ENCODE results near the gene KLHL2. TPM values are rescaled to one million over a fixed set of nuclear protein-coding genes. Genes with fewer than 3 reads are reported as not detected.
"Not testable (repeated sequence)": the region's sequence is repeated elsewhere in the genome, so short reads cannot be mapped to it uniquely, and the experiment has no call there.

Gene KLHL2, protein sequence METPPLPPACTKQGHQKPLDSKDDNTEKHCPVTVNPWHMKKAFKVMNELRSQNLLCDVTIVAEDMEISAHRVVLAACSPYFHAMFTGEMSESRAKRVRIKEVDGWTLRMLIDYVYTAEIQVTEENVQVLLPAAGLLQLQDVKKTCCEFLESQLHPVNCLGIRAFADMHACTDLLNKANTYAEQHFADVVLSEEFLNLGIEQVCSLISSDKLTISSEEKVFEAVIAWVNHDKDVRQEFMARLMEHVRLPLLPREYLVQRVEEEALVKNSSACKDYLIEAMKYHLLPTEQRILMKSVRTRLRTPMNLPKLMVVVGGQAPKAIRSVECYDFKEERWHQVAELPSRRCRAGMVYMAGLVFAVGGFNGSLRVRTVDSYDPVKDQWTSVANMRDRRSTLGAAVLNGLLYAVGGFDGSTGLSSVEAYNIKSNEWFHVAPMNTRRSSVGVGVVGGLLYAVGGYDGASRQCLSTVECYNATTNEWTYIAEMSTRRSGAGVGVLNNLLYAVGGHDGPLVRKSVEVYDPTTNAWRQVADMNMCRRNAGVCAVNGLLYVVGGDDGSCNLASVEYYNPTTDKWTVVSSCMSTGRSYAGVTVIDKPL
- polyA plus RNA-seq (2013, experiment 1 of 2) = 6.6 TPM
- 6.6 TPM for polyA plus RNA-seq (2013, experiment 2 of 2)

DNA sequence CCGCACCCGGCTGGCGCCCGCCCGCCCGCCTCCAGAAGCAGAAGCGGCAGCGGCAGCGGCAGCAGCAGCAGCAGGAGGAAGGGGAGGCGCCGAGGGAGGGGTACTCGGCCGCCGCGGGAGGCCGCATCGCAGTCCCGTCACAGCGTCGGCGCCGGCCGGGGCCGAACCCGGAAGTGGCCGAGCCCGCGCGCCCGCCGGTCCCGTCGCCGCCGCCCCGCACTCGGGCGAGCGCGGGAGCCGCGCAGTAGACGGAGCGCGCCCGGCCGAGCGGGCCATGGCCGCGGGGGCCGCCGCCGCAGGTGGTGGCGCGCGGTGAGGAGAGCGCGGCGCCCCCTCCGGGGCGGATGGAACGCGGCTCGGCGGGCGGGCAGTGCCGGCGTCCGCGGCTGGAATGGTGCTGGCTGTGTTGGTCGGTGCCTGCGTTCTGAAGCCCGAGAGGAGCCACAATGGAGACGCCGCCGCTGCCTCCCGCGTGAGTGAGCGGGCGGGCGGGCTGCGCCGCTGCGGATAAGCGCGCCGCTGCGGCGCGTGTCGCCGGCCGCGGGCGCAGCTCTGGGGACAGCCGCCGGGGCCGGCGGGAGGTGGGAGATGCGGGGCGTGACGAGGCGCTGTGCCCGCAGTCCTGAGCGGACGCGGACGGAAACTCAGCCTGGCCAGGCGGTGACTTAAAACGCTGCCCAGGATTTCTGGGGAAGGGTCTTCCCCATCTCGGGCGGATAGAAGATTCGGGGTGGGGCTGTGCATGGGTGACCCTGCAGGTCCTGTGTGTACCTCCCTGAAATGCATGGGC, at the start of gene KLHL2:
Gene KLHL2, plus strand, starts transcription at position 131 of the 790 bp plus-strand sequence. Its CDS starts 316 bp downstream, at position 447.
- Histone ChIP-seq H3K9ac (ENCODE audit: low read depth, low read length) (peak within 1 kb of the TSS; percentile 84), H3K9me3 (ENCODE audit: insufficient read depth, low read depth, low read length) (no peaks in the 10 kb centered on the region), H3K36me3 (ENCODE audit: insufficient read depth, low read length) (no peaks in the 10 kb centered on the region), H3K4me3 (ENCODE audit: low read length) (peak within 1 kb of the TSS; percentile 95), H3K4me1 (ENCODE audit: insufficient read depth, low read length) (peaks cover 33% of the 10 kb centered on the region; the same call in 1 of the 2 replicates), H3K27ac (ENCODE audit: low read depth, low read length) (peak within 1 kb of the TSS; percentile 33; the same call in 1 of the 2 replicates), H3K27me3 (ENCODE audit: insufficient read depth, low read length) (peaks cover 22% of the 10 kb centered on the region)
- under 1% methylated on average over 113 of the region's 113 CpGs for WGBS

DNA sequence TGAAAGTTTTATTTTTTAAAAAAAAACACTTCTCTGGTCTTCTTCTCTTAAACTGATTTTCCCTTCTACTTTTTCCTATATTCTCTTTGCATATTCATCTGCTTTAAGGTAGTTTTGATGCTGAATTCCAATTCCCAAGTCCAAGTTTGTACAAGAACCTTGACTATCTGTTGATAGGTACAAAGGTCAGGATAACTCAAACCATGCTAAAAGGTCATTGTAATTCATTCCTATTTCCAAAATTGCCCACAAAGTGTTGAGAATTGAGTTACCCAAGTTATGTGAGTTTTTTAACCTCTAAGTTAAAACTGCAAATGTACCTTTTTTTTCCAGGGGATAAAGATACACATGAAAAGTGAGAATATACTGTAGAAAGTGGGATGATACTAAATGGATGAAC, 48.6 kb upstream of the KLHL2 start:
- peaks cover 9% of the 10 kb centered on the region for H3K9me3 ChIP-seq (ENCODE audit: insufficient read depth, low read depth, low read length)
- no peaks in the 10 kb centered on the region for H3K36me3 ChIP-seq (ENCODE audit: insufficient read depth, low read length)
- no peak overlapping the region for H3K27ac ChIP-seq (ENCODE audit: low read depth, low read length)
- H3K9ac ChIP-seq (ENCODE audit: low read depth, low read length) = no peak overlapping the region
- no peak overlapping the region for H3K4me3 ChIP-seq (ENCODE audit: low read length)
- H3K27me3 ChIP-seq (ENCODE audit: insufficient read depth, low read length) = no peaks in the 10 kb centered on the region
- H3K4me1 ChIP-seq (ENCODE audit: insufficient read depth, low read length) = no peaks in the 10 kb centered on the region

DNA sequence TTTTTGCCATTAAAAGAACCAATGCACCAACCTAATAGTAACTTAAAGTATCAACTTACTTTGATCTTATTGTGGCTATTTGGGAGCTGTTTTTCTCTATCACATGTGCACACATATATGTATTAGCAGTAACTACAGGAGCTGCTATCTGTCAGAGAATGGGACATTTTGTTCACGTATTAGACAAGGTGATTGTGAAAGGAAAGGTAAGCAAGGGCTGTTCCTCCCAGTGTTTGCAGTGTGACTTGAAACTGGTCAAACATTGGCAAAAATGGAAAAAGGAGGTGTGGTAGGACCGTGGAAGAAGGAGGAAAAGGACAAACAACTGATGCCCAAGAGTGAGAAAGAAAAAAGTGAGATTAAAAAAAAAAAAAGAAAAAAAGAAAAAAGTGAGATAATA, 43.1 kb upstream of the KLHL2 start:
- WGBS = 90% methylated on average over 2 of the region's 2 CpGs
- no peaks in the 10 kb centered on the region for H3K27me3 ChIP-seq (ENCODE audit: insufficient read depth, low read length)
- no peaks in the 10 kb centered on the region for H3K36me3 ChIP-seq (ENCODE audit: insufficient read depth, low read length)
- H3K9me3 ChIP-seq (ENCODE audit: insufficient read depth, low read depth, low read length) = no peaks in the 10 kb centered on the region
- H3K27ac ChIP-seq (ENCODE audit: low read depth, low read length) = no peak overlapping the region
- H3K4me3 ChIP-seq (ENCODE audit: low read length) = no peak overlapping the region
- no peak overlapping the region for H3K9ac ChIP-seq (ENCODE audit: low read depth, low read length)
- H3K4me1 ChIP-seq (ENCODE audit: insufficient read depth, low read length) = no peaks in the 10 kb centered on the region

DNA sequence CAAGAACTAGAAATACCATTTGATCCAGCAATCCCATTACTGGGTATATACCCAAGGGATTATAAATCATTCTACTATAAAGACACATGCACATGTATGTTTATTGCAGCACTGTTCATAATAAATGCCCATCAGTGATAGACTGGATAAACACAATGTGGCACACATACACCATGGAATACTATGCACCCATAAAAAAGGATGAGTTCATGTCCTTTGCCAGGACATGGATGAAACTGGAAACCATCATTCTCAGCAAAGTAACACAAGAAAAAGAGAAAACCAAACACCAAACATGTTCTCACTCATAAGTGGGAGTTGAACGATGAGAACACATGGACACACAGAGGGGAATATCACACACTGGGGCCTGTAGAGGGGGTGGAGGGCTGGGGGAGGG, 40.5 kb upstream of the KLHL2 start:
- not testable (repeated sequence) for H3K36me3 ChIP-seq (ENCODE audit: insufficient read depth, low read length); H3K27me3 ChIP-seq (ENCODE audit: insufficient read depth, low read length); H3K27ac ChIP-seq (ENCODE audit: low read depth, low read length); H3K4me3 ChIP-seq (ENCODE audit: low read length); H3K9me3 ChIP-seq (ENCODE audit: insufficient read depth, low read depth, low read length); H3K9ac ChIP-seq (ENCODE audit: low read depth, low read length); H3K4me1 ChIP-seq (ENCODE audit: insufficient read depth, low read length)
- WGBS = 85% methylated on average over 1 of the region's 1 CpG

DNA sequence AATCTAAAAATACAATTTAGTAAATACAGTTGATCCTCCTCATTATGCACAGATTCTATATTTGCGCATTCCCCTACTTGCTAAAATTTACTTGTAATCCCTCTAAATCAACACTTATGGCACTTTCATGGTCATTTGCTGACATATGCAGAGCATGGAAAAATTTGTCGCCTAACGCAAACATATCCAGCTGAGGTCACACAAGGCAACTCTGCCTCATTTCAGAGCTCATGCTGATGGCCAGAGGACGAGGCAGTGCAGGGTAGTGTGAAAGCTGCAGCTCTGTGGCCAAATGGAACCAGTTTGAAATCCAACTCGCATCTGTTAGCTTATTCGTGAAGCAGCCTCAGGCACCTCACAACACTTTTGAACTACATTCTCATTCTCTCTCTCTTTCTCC, 39.7 kb upstream of the KLHL2 start:
- no peaks in the 10 kb centered on the region for H3K27me3 ChIP-seq (ENCODE audit: insufficient read depth, low read length)
- no peaks in the 10 kb centered on the region for H3K9me3 ChIP-seq (ENCODE audit: insufficient read depth, low read depth, low read length)
- H3K4me1 ChIP-seq (ENCODE audit: insufficient read depth, low read length) = no peaks in the 10 kb centered on the region
- no peak overlapping the region for H3K4me3 ChIP-seq (ENCODE audit: low read length)
- 84% methylated on average over 6 of the region's 6 CpGs for WGBS
- H3K27ac ChIP-seq (ENCODE audit: low read depth, low read length) = no peak overlapping the region
- H3K9ac ChIP-seq (ENCODE audit: low read depth, low read length) = no peak overlapping the region
- no peaks in the 10 kb centered on the region for H3K36me3 ChIP-seq (ENCODE audit: insufficient read depth, low read length)

DNA sequence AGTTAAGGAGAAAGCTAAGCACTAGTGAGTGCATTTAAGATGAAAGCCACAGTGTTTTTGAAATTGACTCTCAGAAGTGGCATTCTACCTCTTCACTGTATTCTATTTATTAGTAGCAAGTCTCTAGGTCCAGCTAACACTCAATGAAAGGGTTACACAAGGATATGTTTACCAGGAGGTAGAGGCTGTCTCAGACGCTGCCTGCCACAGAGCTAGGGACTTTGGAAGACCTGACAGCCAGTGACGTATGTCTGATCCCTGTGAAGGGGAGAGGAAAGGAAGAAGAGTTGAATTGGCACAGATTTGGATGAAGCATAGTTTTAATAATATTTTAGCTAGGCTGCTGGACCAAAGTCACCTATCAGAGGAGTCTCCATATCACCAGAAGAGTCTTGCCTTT, 36.5 kb upstream of the KLHL2 start:
- Histone ChIP-seq H3K36me3 (ENCODE audit: insufficient read depth, low read length) (no peaks in the 10 kb centered on the region), H3K27ac (ENCODE audit: low read depth, low read length) (no peak overlapping the region), H3K27me3 (ENCODE audit: insufficient read depth, low read length) (no peaks in the 10 kb centered on the region), H3K9ac (ENCODE audit: low read depth, low read length) (no peak overlapping the region), H3K4me3 (ENCODE audit: low read length) (no peak overlapping the region), H3K9me3 (ENCODE audit: insufficient read depth, low read depth, low read length) (no peaks in the 10 kb centered on the region), H3K4me1 (ENCODE audit: insufficient read depth, low read length) (no peaks in the 10 kb centered on the region)
- 85% methylated on average over 2 of the region's 2 CpGs for WGBS

DNA sequence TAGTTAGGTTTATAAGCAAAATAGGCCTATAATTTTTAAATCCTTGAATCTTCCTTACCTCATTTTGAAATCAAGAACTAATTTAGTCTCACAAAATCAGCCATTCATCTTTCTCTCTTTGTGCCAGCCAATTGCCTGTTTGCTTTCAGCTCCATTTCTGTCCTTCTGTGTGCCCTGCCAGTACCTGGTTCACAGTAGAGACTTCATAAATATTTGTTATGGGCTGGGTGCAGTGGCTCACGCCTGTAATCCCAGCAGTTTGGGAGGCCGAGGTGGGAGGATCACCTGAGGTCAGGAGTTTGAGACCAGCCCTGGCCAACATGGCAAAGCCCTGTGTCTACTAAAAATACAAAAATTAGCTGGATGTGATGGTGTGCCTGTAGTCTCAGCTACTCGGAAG, 31.9 kb upstream of the KLHL2 start:
- H3K27ac ChIP-seq (ENCODE audit: low read depth, low read length); H3K27me3 ChIP-seq (ENCODE audit: insufficient read depth, low read length); H3K9me3 ChIP-seq (ENCODE audit: insufficient read depth, low read depth, low read length); H3K36me3 ChIP-seq (ENCODE audit: insufficient read depth, low read length); H3K4me1 ChIP-seq (ENCODE audit: insufficient read depth, low read length); H3K9ac ChIP-seq (ENCODE audit: low read depth, low read length); H3K4me3 ChIP-seq (ENCODE audit: low read length): not testable (repeated sequence)
- WGBS = 92% methylated on average over 3 of the region's 3 CpGs

DNA sequence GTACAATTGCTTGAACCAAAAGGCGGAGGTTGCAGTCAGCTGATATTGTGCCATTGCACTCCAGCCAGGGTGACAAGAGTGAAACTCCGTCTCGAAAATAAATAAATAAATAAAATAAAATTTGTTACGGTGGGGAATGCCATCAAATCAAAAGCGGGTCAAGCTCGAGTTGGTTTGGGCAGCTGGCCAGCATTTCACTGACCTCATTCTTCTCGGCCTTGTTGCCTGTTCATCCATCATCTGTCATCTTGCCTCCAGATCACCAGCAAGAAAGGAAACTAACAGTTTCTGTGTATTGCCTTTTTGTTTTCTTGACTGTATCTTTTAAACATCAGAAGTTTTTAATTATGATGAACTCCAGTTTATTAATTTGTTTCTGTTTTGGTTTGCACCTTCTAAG, 31.5 kb upstream of the KLHL2 start:
- Histone ChIP-seq H3K27me3 (ENCODE audit: insufficient read depth, low read length) (no peaks in the 10 kb centered on the region), H3K9ac (ENCODE audit: low read depth, low read length) (no peak overlapping the region), H3K9me3 (ENCODE audit: insufficient read depth, low read depth, low read length) (no peaks in the 10 kb centered on the region), H3K36me3 (ENCODE audit: insufficient read depth, low read length) (no peaks in the 10 kb centered on the region), H3K27ac (ENCODE audit: low read depth, low read length) (no peak overlapping the region), H3K4me1 (ENCODE audit: insufficient read depth, low read length) (no peaks in the 10 kb centered on the region), H3K4me3 (ENCODE audit: low read length) (no peak overlapping the region)
- WGBS = 93% methylated on average over 7 of the region's 7 CpGs

DNA sequence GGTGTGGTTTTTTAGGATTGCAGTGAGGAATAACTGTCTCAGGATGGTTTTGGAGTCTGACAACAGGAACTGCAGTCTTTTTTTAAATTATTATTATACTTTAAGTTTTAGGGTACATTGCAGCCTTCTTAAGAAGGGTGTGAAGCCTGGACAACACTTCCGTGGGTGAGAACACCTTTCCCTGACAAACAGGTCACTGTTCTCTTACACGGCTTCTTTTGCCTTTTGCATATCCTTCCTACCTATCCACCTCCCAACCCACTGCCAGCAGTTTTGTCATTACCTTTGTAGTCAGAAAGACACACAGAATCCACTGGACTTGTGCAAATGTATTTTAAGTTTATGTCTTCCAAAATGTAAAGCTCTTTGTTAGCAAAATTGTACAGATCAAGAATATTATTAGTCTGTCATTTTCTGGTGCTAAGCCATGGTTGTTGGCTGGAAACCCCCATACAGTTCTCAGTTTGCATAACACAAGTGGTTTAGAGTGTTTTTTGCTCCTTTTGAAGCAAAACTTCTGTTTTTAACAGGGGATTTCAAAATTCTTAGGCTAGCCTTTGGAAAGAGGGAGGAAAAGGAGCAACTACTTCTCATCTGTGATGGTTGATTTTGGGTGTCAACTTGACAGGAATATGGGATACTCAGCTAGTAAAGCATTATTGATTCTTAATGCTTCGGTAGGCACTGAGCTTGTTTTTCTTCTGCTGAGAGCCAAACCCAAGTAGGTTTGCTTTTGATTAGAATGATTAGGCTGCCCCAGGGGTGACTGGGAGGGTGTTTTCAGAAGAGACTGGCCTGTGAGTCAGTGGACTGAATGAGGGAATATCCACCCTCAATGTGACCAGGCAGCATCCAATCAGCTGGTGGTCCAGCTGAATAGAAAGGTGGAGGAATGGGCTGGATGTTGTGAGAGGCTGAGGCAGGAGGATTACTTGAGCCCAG, 29.4 kb upstream of the KLHL2 start:
- Histone ChIP-seq H3K36me3 (ENCODE audit: insufficient read depth, low read length) (no peaks in the 10 kb centered on the region), H3K27ac (ENCODE audit: low read depth, low read length) (no peak overlapping the region), H3K4me3 (ENCODE audit: low read length) (no peak overlapping the region), H3K9ac (ENCODE audit: low read depth, low read length) (no peak overlapping the region), H3K27me3 (ENCODE audit: insufficient read depth, low read length) (no peaks in the 10 kb centered on the region), H3K4me1 (ENCODE audit: insufficient read depth, low read length) (no peaks in the 10 kb centered on the region), H3K9me3 (ENCODE audit: insufficient read depth, low read depth, low read length) (no peaks in the 10 kb centered on the region)
- 77% methylated on average over 3 of the region's 3 CpGs for WGBS

DNA sequence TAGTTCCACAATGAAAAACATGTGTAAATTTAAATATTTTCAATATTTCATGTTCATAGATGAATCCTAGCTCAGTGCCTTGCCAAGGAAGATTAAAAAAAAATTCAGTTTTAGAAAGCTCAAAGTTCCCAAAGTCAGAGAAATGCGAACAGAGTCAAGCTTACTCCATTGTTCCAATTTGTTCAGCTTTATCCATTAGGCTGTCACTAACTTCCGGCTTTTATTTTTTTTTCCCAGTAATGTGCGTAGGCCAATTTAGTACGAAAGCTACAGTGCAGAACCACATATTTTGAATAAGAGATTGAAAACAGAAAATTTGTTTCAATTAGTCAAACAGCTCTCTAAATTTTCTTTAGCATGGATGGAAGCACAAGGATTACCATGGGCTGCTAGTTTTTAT, 23.1 kb upstream of the KLHL2 start:
- no peak overlapping the region for H3K27ac ChIP-seq (ENCODE audit: low read depth, low read length)
- no peaks in the 10 kb centered on the region for H3K9me3 ChIP-seq (ENCODE audit: insufficient read depth, low read depth, low read length)
- H3K36me3 ChIP-seq (ENCODE audit: insufficient read depth, low read length) = no peaks in the 10 kb centered on the region
- no peak overlapping the region for H3K4me3 ChIP-seq (ENCODE audit: low read length)
- H3K27me3 ChIP-seq (ENCODE audit: insufficient read depth, low read length) = no peaks in the 10 kb centered on the region
- WGBS = 95% methylated on average over 4 of the region's 4 CpGs
- 0 out of 2 replicates have a peak, but pooled peaks cover 4% of the 10 kb centered on the region for H3K4me1 ChIP-seq (ENCODE audit: insufficient read depth, low read length)
- no peak overlapping the region for H3K9ac ChIP-seq (ENCODE audit: low read depth, low read length)
